CD1c-positive myeloid dendritic cell (primary cell): ENCODE measurements around the gene TRMT11.

Experiments used
- DNase-seq: peaks from one replicate; pipeline ENCODE4 v3.0.0-alpha.2; 2016; ENCODE audit errors: extremely low spot score

The TRMT11 gene

DNA sequence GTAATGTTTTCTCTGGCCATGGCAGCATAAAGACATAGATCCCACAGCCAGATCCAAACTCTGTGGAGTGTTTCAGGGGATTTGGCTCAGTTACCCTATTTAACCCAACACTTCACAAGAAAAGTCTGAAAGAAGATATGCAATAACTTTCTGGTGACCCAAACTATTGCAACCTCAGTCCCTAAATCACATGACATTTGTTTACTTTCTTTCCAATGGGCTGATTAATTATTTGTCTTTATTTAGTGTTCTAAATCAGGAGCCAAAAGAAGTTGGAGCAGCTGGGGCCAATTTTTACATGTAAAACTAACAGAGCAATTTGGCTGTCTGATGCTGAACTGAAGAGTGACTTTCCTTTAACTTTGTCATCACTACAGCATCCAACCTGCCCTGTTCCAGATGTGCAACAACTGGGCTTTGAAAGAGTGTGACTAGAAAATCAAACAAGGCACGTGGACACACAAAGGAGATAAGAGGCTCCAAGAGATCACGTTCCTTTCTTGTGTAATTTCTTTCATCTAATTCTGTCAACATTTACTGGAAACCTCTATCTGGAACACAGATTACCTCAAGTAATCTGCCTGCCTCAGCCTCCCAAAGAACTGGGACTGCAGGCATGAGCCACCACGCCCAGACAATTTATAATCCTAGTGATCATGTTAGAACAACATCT is 90.8 kb downstream of the TRMT11 start:
- no peak for DNase-seq

DNA sequence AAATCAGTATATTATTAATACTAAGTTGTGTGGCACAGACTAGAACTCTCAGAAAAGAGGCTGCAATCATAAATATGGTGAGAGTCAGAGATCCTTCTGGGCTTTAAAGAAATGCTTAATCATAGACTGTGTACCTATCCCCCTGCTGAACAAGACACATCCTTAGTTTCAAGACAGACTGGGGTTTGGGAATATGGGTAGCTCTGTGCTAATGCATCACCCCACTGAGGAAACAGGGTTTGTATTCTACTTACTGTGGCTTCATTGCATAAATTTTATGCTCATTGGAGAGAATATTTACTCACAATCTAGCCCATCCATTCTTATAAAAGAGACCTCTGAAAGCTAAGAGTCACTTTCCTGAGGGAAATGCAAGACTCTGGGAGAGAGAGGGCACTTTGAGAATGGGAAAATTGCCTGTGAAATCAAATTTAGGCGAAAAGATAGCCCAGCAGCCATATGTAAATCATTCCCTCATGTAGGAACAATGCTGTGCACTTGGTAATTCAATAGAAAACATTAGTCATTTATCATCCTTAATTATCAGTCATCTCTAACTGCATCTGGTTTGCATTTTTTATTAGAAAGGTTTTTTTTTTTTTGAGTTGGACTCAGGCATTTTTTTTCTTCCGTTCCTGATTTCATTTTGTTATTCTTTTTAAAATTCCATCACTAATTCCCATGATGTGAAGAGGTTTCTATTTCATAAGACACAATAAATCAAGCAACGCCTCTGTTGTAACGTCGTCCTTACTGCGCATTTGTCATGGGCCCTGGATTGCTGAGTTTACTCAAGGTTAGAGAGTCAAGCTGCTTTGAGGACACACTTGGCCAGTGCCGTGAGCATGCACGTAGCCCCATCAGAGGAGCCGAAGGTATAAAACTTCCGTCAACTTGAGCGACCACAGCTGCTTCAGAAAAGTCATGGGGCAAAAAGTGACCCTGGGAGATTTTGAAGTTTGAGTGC is 91.8 kb downstream of the TRMT11 start:
- no peak for DNase-seq

- DNase-seq, result no peak
Observed at GRCh38 chr6:126083875-126084274, 97.5 kb downstream of the TRMT11 start.

DNA sequence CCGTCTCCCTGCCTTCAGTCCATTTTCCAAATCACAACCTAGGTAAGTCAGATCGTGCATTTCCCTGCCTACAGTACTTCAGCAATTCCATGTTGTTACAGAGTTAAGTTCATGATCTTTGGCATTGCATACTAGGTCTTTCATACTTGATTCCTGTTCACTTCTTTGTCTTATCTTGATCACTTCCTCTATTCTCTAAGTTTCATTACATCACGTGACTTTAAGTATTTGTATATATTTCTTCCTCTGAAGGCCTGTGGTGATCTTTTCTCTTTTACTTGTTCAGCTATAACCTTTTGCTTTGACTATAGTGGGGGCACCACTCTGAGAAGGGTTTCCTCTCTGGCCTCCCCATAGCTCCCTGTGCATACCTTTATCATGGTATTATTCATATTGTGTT is 100.2 kb downstream of the TRMT11 start:
- DNase-seq, result no peak
